Astrocyte (in vitro differentiated cells and primary cell): ENCODE measurements around the gene OR51V1.

ENCODE experiments used
- CTCF ChIP-seq: IDR thresholded peaks from 2 replicates; pipeline ENCODE4 v1.5.1; 2011; ENCODE audit warnings: low read depth, mild to moderate bottlenecking, inconsistent platforms, low read length, moderate library complexity; ENCODE audit not compliant: insufficient read depth
- EZH2 ChIP-seq: IDR thresholded peaks from 2 replicates; pipeline ENCODE4 v1.6.1; 2012; ENCODE audit warnings: mild to moderate bottlenecking, low read length, inconsistent platforms; ENCODE audit not compliant: insufficient read depth

GRCh38 chr11:5174934-5175333 lies 25.5 kb downstream of the OR51V1 start:
- TF ChIP-seq EZH2 (no peak), CTCF (no peak)
